Fibroblast of gingiva (primary cell): ENCODE results near the gene TIMM44.

Experiments
- DNase-seq: peaks from one replicate; pipeline ENCODE4 v3.0.0-alpha.2; 2011; ENCODE audit warnings: low read depth

TIMM44 gene

DNA sequence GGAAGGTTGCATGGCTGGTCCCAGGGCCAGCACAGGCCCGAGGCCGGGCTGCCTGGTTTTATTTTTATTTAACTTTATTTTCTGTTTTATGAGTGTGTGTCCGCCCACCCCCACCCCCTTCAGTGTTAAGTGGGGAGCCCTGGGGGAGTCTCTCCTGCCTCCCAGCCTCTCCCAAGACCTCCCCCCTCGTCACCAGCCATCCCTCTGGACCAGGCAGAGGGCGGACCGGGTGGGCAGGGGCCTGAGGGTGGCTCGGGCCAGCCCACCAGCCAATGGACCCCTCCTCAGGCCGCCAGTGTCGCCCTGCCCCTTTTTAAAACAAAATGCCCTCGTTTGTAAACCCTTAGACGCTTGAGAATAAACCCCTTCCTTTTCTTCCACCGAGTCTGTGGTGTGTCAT, 29.4 kb downstream of the TIMM44 start:
- DNase-seq: no peak

DNA sequence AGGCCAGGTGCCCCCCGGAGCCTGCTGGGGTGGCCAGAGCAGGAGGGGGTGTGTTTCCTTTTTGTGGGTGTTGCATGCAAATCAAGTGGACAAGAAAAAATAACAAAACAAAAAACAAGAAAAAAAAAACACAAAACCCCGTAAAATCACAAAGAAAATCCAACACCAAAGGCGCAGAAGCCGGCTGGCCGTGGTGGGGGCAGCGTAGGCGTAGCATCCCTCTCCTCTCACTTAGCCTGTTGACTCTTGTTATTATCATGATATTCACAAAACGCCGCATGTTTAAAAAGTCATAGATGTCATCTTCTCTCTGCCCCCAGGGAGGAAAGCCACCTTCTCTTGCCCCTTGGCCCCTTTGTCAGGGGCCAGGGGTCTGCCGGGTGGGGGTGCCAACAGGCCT, 29.8 kb downstream of the TIMM44 start:
- no peak for DNase-seq

DNA sequence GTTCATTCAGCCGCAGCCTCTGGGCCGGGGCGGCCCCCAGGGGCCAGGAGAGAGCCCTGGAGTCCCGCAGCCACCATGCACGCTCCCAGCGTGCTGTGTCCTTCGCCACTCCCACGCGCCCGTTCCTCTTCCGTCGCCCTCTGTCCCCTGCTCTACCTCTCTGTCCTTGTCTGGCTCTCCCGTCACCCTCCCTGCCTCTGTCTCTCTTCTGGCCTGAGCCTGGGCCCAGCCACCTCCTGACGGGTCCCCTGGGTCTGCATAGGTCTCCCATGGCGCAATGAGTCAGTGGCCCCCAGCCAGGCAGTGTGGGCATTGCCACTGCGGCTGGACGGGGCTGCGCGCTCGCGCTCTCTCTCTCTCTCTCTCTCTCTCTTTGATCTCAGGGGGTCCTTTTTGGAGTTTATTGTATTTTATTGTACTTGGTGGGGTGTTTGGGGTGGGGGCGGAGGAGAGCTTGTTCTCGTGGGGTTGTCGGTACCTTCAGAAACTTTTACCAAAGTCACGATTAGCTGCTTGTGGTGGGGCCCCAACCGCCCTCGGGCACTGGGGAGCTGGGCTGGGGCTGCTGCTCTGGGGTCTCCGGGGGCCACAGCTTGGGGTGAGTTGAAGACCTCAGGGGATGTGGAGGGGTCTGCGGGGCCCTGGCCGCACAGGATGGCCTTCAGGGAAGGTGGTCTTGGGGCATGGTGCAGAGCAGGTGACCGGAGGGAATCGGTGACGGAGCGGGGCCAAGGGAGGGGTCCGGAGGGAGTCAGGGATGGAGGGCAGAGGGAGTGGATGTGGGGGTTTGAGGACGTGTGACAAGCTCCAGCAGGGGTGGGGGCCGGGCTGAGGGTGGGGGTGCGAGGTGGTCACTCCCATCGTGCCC, 30.5 kb downstream of the TIMM44 start:
- no peak for DNase-seq

DNA sequence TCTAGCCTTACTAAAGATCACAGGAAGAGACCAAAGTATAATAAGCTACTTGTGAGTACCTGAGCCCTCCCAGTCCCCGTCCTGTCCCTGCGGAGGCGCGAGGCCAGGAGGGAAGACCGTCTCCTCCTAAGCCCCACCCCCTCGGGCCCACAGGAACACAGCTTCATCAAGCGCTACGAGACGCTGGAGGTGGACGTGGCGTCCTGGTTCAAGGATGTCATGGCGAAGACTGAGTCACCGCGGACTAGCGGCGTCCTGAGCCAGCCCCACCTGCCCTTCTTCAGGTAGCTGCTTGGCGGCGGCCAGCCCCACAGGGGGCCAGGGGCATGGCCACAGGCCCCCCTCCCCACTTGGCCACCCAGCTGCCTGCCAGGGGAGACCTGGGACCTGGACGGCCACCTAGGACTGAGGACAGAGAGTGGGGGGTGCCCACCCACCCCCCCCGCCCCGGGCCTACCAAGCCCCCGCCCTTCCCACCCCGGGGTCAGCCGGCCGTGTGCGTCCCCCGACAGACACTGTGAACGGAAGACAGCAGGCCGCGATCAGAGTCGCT, 31.2 kb downstream of the TIMM44 start:
- DNase-seq: no peak

GRCh38 chr19:7911508-7912143, 31.8 kb downstream of the TIMM44 start:
- DNase-seq: no peak

GRCh38 chr19:7910321-7911161, 32.9 kb downstream of the TIMM44 start:
- no peak for DNase-seq

- no peak for DNase-seq
These were observed 33.9 kb downstream of the TIMM44 start for GRCh38 chr19:7909471-7910067.

- no peak for DNase-seq
These were observed 34.6 kb downstream of the TIMM44 start for GRCh38 chr19:7908742-7909461.

- no peak for DNase-seq
These were observed 35.3 kb downstream of the TIMM44 start for GRCh38 chr19:7908078-7908699.

DNA sequence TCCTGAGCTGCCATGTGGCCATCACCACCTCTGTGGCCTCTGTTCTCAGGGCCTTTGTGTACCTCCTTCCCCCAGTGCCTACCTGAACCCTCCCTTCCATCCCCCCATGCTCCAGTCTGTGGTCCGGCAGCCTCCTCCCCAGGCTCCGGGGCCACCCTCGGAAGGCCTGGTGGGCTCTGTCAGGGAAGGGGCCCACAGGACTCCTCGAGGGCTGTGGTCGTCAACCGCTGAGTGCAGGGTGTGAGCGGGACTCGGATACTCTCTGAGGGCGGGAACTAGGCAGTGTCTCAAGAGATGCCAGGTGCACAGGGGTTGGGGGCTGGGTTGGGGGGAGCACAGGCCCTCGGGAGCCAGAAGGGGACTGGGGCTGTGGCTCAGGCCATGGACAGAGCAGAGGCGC, 35.9 kb downstream of the TIMM44 start:
- no peak for DNase-seq

DNA sequence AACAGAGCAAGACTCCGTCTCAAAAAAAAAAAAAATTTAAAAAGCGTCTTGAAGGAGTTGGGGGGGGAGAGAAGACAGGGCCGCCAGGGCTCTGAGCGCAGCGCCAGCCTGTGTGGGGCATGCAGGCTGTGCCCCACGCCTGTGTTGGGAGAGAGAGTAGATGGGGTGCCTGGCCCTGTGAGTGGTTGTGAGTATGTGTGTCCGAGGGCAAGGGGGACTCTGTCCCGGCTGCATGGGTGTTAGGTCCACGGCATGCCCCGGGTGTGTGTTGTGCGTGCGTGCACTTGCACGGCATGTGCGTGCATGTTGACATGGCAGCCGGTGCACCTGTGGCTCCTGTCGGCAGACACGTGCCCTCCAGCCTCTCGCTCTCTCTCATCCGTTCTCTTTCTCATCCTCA, 36.3 kb downstream of the TIMM44 start:
- DNase-seq: no peak

DNA sequence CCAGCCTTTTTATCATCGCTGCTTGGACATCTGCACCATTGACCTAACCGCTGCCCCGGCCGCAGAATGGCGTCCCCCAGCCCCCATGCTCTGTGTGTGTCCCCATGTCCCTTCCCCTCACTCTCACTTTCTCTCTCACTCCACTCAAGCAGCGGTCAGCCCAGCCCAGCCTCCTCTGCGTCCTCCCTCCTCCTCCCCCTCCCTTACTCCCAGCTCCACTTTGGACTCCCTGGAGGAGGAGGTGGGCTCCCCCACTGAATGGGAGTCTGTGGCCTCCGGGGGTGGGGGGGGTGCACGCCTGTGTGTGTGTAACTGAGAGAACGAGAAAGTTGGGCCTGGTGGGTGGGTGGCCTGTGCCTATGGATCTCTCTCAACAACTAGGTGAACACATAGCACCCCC, 37.6 kb downstream of the TIMM44 start:
- DNase-seq: no peak

GRCh38 chr19:7905268-7905667, 38.2 kb downstream of the TIMM44 start:
- DNase-seq: no peak

- no peak for DNase-seq
These were observed 39.1 kb downstream of the TIMM44 start for GRCh38 chr19:7904074-7905020.

GRCh38 chr19:7903244-7904073, 40.0 kb downstream of the TIMM44 start, which contains the start of gene MAP2K7:
Gene MAP2K7, plus strand, starts transcription at chr19:7903877. Its CDS starts 68 bp downstream, at chr19:7903945.
- peak; percentile 98 for DNase-seq

DNA sequence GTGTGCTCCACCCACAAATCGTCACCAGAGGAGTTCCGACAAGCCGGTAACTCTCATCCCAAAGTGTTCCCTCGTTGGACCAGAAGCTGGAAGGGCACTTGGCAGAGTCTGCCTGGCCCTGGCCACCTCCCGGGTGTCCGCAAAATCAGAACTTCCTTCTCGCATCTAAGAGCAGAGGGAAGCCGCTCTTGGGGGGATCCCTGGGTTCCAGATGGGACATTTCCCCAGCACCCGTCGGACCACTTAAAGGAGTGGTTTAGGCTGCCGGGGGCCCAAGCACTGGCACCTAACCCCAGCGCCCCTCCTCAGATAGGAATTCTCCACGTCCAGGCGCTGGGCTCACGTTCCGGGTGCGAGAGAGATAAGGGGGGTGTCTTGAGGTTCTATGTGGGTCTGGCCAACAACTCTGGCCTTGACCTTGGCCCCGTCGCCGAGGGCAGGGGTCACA, 40.6 kb downstream of the TIMM44 start:
- DNase-seq: no peak

DNA sequence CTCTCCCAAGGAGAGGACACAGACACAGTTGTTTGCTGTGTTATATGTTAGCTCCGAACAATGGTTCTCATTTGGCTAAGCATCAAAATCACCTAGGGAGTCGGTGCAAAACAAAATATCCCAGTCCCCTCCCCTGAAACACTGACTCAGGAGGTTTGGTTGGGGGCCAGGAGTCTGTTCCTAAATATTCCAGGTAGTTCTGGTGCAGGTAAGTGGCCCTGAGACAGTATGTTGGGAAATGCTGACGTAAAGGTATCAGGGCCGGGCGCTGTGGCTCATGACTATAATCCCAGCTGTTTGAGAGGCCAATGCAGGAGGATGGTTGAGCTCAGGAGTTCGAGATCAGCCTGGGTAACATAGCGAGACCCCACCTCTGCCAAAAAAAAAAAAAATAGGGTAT, 42.1 kb downstream of the TIMM44 start:
- no peak for DNase-seq

DNA sequence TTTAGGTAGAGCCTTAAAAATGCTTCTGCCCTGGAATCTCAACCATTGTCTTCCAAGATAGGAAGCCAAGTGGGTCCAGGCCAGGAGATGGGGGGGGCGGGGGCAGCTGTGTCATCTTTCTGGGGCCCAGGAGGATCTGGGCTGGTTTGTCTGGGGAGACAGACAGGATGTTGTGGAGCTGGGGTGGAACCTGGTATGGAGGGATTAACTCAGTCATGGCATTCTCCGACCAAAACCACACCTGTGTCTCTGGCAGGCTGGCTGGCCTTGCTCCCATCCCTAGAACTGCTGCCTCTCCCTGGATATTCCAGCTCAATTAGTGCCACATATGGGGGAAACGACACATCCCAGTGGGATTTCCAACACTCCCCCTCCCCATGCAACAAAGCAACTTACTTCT, 42.5 kb downstream of the TIMM44 start:
- DNase-seq: no peak
